Trophoblast cell (in vitro differentiated cells and primary cell): ENCODE results near the gene TRUB2. TPM values are rescaled to one million over a fixed set of nuclear protein-coding genes. Genes with fewer than 3 reads are reported as not detected.

ENCODE experiments used
- DNase-seq, 2 donors: peaks; one replicate each; pipeline ENCODE4 v3.0.0-alpha.2; 2016
- H2AFZ ChIP-seq: 2 replicates; pipeline ENCODE4 v1.6.1; 2013; ENCODE audit warnings: low read length, moderate library complexity, mild to moderate bottlenecking; ENCODE audit not compliant: insufficient read depth, poor library complexity
- H2AK5ac ChIP-seq: 2 replicates; pipeline ENCODE4 v1.6.1; 2013; ENCODE audit warnings: mild to moderate bottlenecking, low read length
- H2BK120ac ChIP-seq: 2 replicates; pipeline ENCODE4 v1.6.1; 2013; ENCODE audit warnings: low read length, mild to moderate bottlenecking, moderate library complexity; ENCODE audit not compliant: insufficient read depth, poor library complexity
- H2BK12ac ChIP-seq: 2 replicates; pipeline ENCODE4 v1.6.1; 2013; ENCODE audit warnings: mild to moderate bottlenecking, low read length, moderate library complexity
- H2BK5ac ChIP-seq: 2 replicates; pipeline ENCODE4 v1.6.1; 2013; ENCODE audit warnings: low read length, low read depth, moderate library complexity, mild to moderate bottlenecking; ENCODE audit not compliant: poor library complexity
- H3K14ac ChIP-seq: 2 replicates; pipeline ENCODE4 v1.6.1; 2013; ENCODE audit warnings: mild to moderate bottlenecking, low read length
- H3K18ac ChIP-seq: 2 replicates; pipeline ENCODE4 v1.6.1; 2013; ENCODE audit warnings: mild to moderate bottlenecking, low read length
- H3K23ac ChIP-seq: 2 replicates; pipeline ENCODE4 v1.6.1; 2013; ENCODE audit warnings: low read length
- H3K27ac ChIP-seq: 2 replicates; pipeline ENCODE4 v1.5.1; 2013; ENCODE audit warnings: low read depth, mild to moderate bottlenecking, inconsistent platforms, low read length, moderate library complexity
- H3K27me3 ChIP-seq: 2 replicates; pipeline ENCODE4 v1.6.1; 2013; ENCODE audit warnings: inconsistent platforms, mild to moderate bottlenecking, low read length, moderate library complexity; ENCODE audit not compliant: insufficient read depth
- H3K36me3 ChIP-seq, 2 experiments: 1 replicate in 1 of 2; 2 replicates in 1 of 2; pipeline ENCODE4 v1.6.1; 2013; ENCODE audit warnings: low read length in 2 of 2, mild to moderate bottlenecking in 2 of 2, moderate library complexity in 1 of 2; ENCODE audit not compliant: insufficient read depth in 2 of 2, control insufficient read depth in 1 of 2
- H3K4ac ChIP-seq: 2 replicates; pipeline ENCODE4 v1.6.1; 2013; ENCODE audit warnings: low read depth, mild to moderate bottlenecking, low read length, moderate library complexity
- H3K4me1 ChIP-seq, 2 experiments: 1 replicate in 1 of 2; 2 replicates in 1 of 2; pipeline ENCODE4 v1.6.1; 2013; ENCODE audit warnings: low read length in 2 of 2, mild to moderate bottlenecking in 2 of 2, moderate library complexity in 1 of 2; ENCODE audit not compliant: insufficient read depth in 2 of 2, control insufficient read depth in 1 of 2
- H3K4me2 ChIP-seq: 2 replicates; pipeline ENCODE4 v1.6.1; 2013; ENCODE audit warnings: inconsistent platforms, mild to moderate bottlenecking, low read length, moderate library complexity
- H3K4me3 ChIP-seq: 2 replicates; pipeline ENCODE4 v1.5.1; 2013; ENCODE audit warnings: mild to moderate bottlenecking, low read depth, low read length, inconsistent platforms
- H3K79me1 ChIP-seq: one replicate; pipeline ENCODE4 v1.6.1; 2013; ENCODE audit warnings: low read length
- H3K79me2 ChIP-seq: 2 replicates; pipeline ENCODE4 v1.6.1; 2013; ENCODE audit warnings: low read length, mild to moderate bottlenecking; ENCODE audit not compliant: control insufficient read depth, insufficient read depth, poor library complexity
- H3K9ac ChIP-seq: 2 replicates; pipeline ENCODE4 v1.6.1; 2013; ENCODE audit warnings: mild to moderate bottlenecking, low read length
- H3K9me3 ChIP-seq: 2 replicates; pipeline ENCODE4 v1.6.1; 2013; ENCODE audit warnings: low read depth, mild to moderate bottlenecking, control low read depth, inconsistent platforms, low read length; ENCODE audit not compliant: insufficient read depth
- H4K12ac ChIP-seq: 2 replicates; pipeline ENCODE4 v1.6.1; 2013; ENCODE audit warnings: low read depth, mild to moderate bottlenecking, low read length, moderate library complexity
- H4K8ac ChIP-seq: 2 replicates; pipeline ENCODE4 v1.6.1; 2013; ENCODE audit warnings: low read depth, mild to moderate bottlenecking, low read length, moderate library complexity
- H4K91ac ChIP-seq: one replicate; pipeline ENCODE4 v1.6.1; 2013; ENCODE audit warnings: low read depth, mild to moderate bottlenecking, low read length, moderate library complexity
- WGBS: extraction: QIAGEN DNeasy Blood & Tissue Kit; methylation state at CpG from one replicate; pipeline ENCODE4 v1.1.7; 2013; ENCODE audit warnings: missing lambda C conversion rate; ENCODE audit not compliant: insufficient read length, insufficient coverage; ENCODE audit errors: extremely low coverage; 5-methylcytosine and 5-hydroxymethylcytosine counted together
- polyA plus RNA-seq: library from polyadenylated mRNA; stranded (reverse); fragments of 200-250 nt; gene quantifications from 2 replicates; pipeline ENCODE4 v1.2.3, GENCODE V29; 2013

TRUB2 gene
- polyA plus RNA-seq, result 13.3 and 13.9 TPM in 2 replicates

GRCh38 chr9:128322404-128323211, at the start of gene TRUB2, which contains the start of gene COQ4:
TRUB2 (minus strand) TSS chr9:128322447; CDS start chr9:128322408, 39 bp downstream.
COQ4 (plus strand) TSS chr9:128322839; CDS start chr9:128322859, 20 bp downstream.
- Histone ChIP-seq H3K4me3 (peak within 1 kb of the TSS; percentile 88), H3K18ac (peak within 1 kb of the TSS; percentile 84)
- WGBS, result no CpG with 5 or more reads among the region's 83 CpGs

GRCh38 chr9:128371630-128372117, 49.4 kb upstream of the TRUB2 start:
- Histone ChIP-seq H2BK120ac (peak overlapping the region; percentile 5), H4K91ac (peak overlapping the region; percentile 82), H2BK12ac (no peak overlapping the region), H3K4me2 (peak overlapping the region; percentile 83), H3K4me1 (peaks cover 5 to 10% of the 10 kb centered on the region in 2 experiments), H2BK5ac (peak overlapping the region; percentile 52), H4K8ac (peak overlapping the region; percentile 94), H3K79me2 (peaks cover 10% of the 10 kb centered on the region), H2AFZ (peak overlapping the region; percentile 38), H3K4me3 (peak overlapping the region; percentile 95), H2AK5ac (peak overlapping the region; percentile 22), H3K79me1 (peaks cover 10% of the 10 kb centered on the region), H3K9me3 (no peaks in the 10 kb centered on the region), H3K23ac (no peak overlapping the region), H3K36me3 (peaks cover 4 to 7% of the 10 kb centered on the region in 2 experiments), H4K12ac (peak overlapping the region; percentile 80), H3K9ac (peak overlapping the region; percentile 94), H3K14ac (peak overlapping the region; percentile 85), H3K18ac (peak overlapping the region; percentile 36), H3K27me3 (no peaks in the 10 kb centered on the region), H3K27ac (peak overlapping the region; percentile 45), H3K4ac (peak overlapping the region; percentile 49)
- WGBS, result no CpG with 5 or more reads among the region's 10 CpGs
- no peak for DNase-seq

More at GRCh38 chr9:128322404-128323211, at the start of gene TRUB2, which contains the start of gene COQ4:
- peak within 1 kb of the TSS; percentile 37 for H3K4ac ChIP-seq
- H3K27ac ChIP-seq, result peak within 1 kb of the TSS; percentile 84
- H3K79me1 ChIP-seq, result peaks cover 3% of the 10 kb centered on the region
- no peak within 1 kb of the TSS for H3K23ac ChIP-seq
- H3K4me2 ChIP-seq, result peak within 1 kb of the TSS; percentile 70
- H2BK5ac ChIP-seq, result peak within 1 kb of the TSS; percentile 34
- H4K91ac ChIP-seq, result peak within 1 kb of the TSS; percentile 68
- H3K79me2 ChIP-seq, result peaks cover 7% of the 10 kb centered on the region
- peak within 1 kb of the TSS; percentile 64 for H4K12ac ChIP-seq
- H3K9ac ChIP-seq, result peak within 1 kb of the TSS; percentile 90
- peak within 1 kb of the TSS; percentile 55 for H3K14ac ChIP-seq
- peak within 1 kb of the TSS; percentile 86 for H4K8ac ChIP-seq
- peak within 1 kb of the TSS; percentile 57 for H2BK120ac ChIP-seq
- peaks cover 14 to 18% of the 10 kb centered on the region in 2 experiments for H3K36me3 ChIP-seq
- H2AK5ac ChIP-seq, result no peak within 1 kb of the TSS
- no peak within 1 kb of the TSS for H2BK12ac ChIP-seq
- peaks cover 9% of the 10 kb centered on the region in 2 experiments for H3K4me1 ChIP-seq
- H2AFZ ChIP-seq, result peak within 1 kb of the TSS; percentile 64
- H3K9me3 ChIP-seq, result no peaks in the 10 kb centered on the region
- peak; percentile 92 to 97 for DNase-seq
- H3K27me3 ChIP-seq, result no peaks in the 10 kb centered on the region

- H3K27me3 ChIP-seq, result no peaks in the 10 kb centered on the region
- peaks cover 4 to 6% of the 10 kb centered on the region in 2 experiments for H3K36me3 ChIP-seq
- H3K4me1 ChIP-seq, result peaks cover 5 to 10% of the 10 kb centered on the region in 2 experiments
- H3K9me3 ChIP-seq, result no peaks in the 10 kb centered on the region
- H3K14ac ChIP-seq, result peak within 1 kb of the TSS; percentile 95
- peak within 1 kb of the TSS; percentile 83 for H3K4me2 ChIP-seq
- peak; percentile 98 to 99 for DNase-seq
- peak within 1 kb of the TSS; percentile 51 for H3K4ac ChIP-seq
- H2BK12ac ChIP-seq, result peak within 1 kb of the TSS; percentile 9
- H3K23ac ChIP-seq, result no peak within 1 kb of the TSS
- H3K27ac ChIP-seq, result peak within 1 kb of the TSS; percentile 85
- peak within 1 kb of the TSS; percentile 87 for H2BK5ac ChIP-seq
- H3K79me2 ChIP-seq, result peaks cover 10% of the 10 kb centered on the region
- H4K8ac ChIP-seq, result peak within 1 kb of the TSS; percentile 99
- H2AFZ ChIP-seq, result peak within 1 kb of the TSS; percentile 94
- peak within 1 kb of the TSS; percentile 93 for H2AK5ac ChIP-seq
- peak within 1 kb of the TSS; percentile 96 for H4K12ac ChIP-seq
- no CpG with 5 or more reads among the region's 55 CpGs for WGBS
- H3K18ac ChIP-seq, result peak within 1 kb of the TSS; percentile 99
- peak within 1 kb of the TSS; percentile 94 for H3K9ac ChIP-seq
- peak within 1 kb of the TSS; percentile 95 for H3K4me3 ChIP-seq
- peaks cover 10% of the 10 kb centered on the region for H3K79me1 ChIP-seq
- H4K91ac ChIP-seq, result peak within 1 kb of the TSS; percentile 95
- H2BK120ac ChIP-seq, result peak within 1 kb of the TSS; percentile 77
These were observed 48.7 kb upstream of the TRUB2 start, which contains the start of gene URM1 for GRCh38 chr9:128370752-128371629. URM1 (plus strand) TSS chr9:128371374; CDS start chr9:128371381, 7 bp downstream.

- Histone ChIP-seq H4K91ac (peak overlapping the region; percentile 95), H3K4ac (peak overlapping the region; percentile 51), H2AFZ (peak overlapping the region; percentile 49), H2BK120ac (peak overlapping the region; percentile 19), H3K4me3 (no peak overlapping the region), H3K27ac (peak overlapping the region; percentile 85), H3K4me2 (peak overlapping the region; percentile 79), H3K14ac (peak overlapping the region; percentile 50), H3K36me3 (peaks cover 4 to 6% of the 10 kb centered on the region in 2 experiments), H3K18ac (no peak overlapping the region), H2AK5ac (peak overlapping the region; percentile 82), H3K27me3 (no peaks in the 10 kb centered on the region), H4K12ac (peak overlapping the region; percentile 96), H3K23ac (no peak overlapping the region), H3K9ac (peak overlapping the region; percentile 94), H4K8ac (peak overlapping the region; percentile 99), H3K9me3 (no peaks in the 10 kb centered on the region), H3K4me1 (peaks cover 5 to 10% of the 10 kb centered on the region in 2 experiments), H3K79me2 (peaks cover 10% of the 10 kb centered on the region), H2BK12ac (peak overlapping the region; percentile 9), H2BK5ac (no peak overlapping the region), H3K79me1 (peaks cover 10% of the 10 kb centered on the region)
- no peak for DNase-seq
These were observed 48.1 kb upstream of the TRUB2 start for GRCh38 chr9:128370367-128370751.
